ENCODE data around the gene MACC1. TPM values are rescaled to one million over a fixed set of nuclear protein-coding genes. Genes with fewer than 3 reads are reported as not detected.

The MACC1 gene
- total RNA-seq, 4 donors from 2014 or later, result 0.21 to 2.4 (median 1.2) TPM

DNA sequence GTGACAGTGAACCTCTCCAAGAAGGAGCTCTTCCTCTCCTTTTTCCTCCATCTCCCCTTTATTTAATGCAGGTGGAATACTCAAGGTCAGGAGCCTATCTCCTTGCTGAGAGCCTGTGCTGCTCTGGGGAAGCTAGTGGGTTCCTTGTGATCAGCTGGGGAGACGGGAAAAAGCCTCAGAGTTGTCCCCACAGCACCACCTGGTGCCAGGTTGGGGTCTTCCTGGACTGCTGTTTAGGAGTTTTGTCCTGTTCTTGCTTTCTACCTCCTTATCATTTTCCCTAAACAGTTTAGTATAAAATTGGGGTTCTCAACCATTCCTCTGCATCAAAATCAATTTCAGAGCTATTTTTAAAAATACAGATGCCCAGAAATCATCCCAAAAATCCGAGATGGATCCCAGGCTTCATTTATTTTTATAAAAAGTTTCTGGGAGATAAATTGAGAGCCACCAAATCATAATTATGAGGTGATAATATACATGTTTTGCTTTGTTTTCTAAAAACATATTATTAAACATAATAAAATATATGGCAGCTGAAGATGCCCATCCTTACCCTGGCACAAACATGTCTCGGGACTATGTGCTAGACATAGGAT, 44.3 kb downstream of the MACC1 start:
- no peaks in the 10 kb centered on the region for H3K9me3 ChIP-seq
- no peaks in the 10 kb centered on the region for H3K36me3 ChIP-seq
- H3K4me1 ChIP-seq, result no peaks in the 10 kb centered on the region
- H3K27me3 ChIP-seq, result no peaks in the 10 kb centered on the region
- H3K4me3 ChIP-seq, result no peak overlapping the region
- no peak overlapping the region for H3K27ac ChIP-seq
- TF ChIP-seq EP300 (IDR thresholded peaks at IDR 0.05) (no peak), CTCF (IDR thresholded peaks at IDR 0.05) (peak in 4 of 5 experiments; percentile 19 to 44 (median 32)), POLR2A (IDR thresholded peaks at IDR 0.05) (no peak)
- WGBS, 2 donors, result 52 to 57% methylated on average over 3 of the region's 3 CpGs
- DNase-seq (ENCODE audit: low spot score in 2 of 2), result peak; percentile 27 to 60

- Histone ChIP-seq H3K36me3 (no peaks in the 10 kb centered on the region), H3K9me3 (no peaks in the 10 kb centered on the region), H3K4me3 (no peak overlapping the region), H3K27me3 (no peaks in the 10 kb centered on the region), H3K27ac (no peak overlapping the region), H3K4me1 (peaks cover 0 to 3% (median 0%) of the 10 kb centered on the region in 4 donors)
- 41 to 49% methylated on average over 2 of the region's 2 CpGs for WGBS, 2 donors
- no peak for DNase-seq (ENCODE audit: low spot score in 2 of 2)
- no peak for TF ChIP-seq EP300 (IDR thresholded peaks at IDR 0.05)
- TF ChIP-seq POLR2A (IDR thresholded peaks at IDR 0.05), result no peak
- no peak for TF ChIP-seq CTCF (IDR thresholded peaks at IDR 0.05)
Measured at GRCh38 chr7:20170633-20171032, 46.6 kb downstream of the MACC1 start.

GRCh38 chr7:20165146-20165510, 52.1 kb downstream of the MACC1 start:
- DNase-seq (ENCODE audit: low spot score in 2 of 2), result no peak
- H3K36me3 ChIP-seq, result no peaks in the 10 kb centered on the region
- no peak for TF ChIP-seq EP300 (IDR thresholded peaks at IDR 0.05)
- TF ChIP-seq CTCF (IDR thresholded peaks at IDR 0.05), result no peak
- no peak for TF ChIP-seq POLR2A (IDR thresholded peaks at IDR 0.05)
- 76 to 85% methylated on average over 1 of the region's 1 CpG for WGBS, 2 donors
- H3K4me1 ChIP-seq, result peaks cover 0 to 18% (median 0%) of the 10 kb centered on the region in 4 donors
- H3K27ac ChIP-seq, result peak overlapping the region in 2 of 4 donors; percentile 68 to 82
- no peak overlapping the region for H3K4me3 ChIP-seq
- no peaks in the 10 kb centered on the region for H3K27me3 ChIP-seq
- no peaks in the 10 kb centered on the region for H3K9me3 ChIP-seq

GRCh38 chr7:20164425-20165145, 52.6 kb downstream of the MACC1 start:
- 62 to 64% methylated on average over 6 of the region's 6 CpGs for WGBS, 2 donors
- peak overlapping the region in 2 of 4 donors; percentile 68 to 82 for H3K27ac ChIP-seq

More at GRCh38 chr7:20164425-20165145, 52.6 kb downstream of the MACC1 start:
- DNase-seq (ENCODE audit: low spot score in 2 of 2), result peak in 1 of 2 donors; percentile 42
- Histone ChIP-seq H3K4me1 (peaks cover 0 to 18% (median 0%) of the 10 kb centered on the region in 4 donors), H3K9me3 (no peaks in the 10 kb centered on the region), H3K36me3 (no peaks in the 10 kb centered on the region), H3K27me3 (no peaks in the 10 kb centered on the region), H3K4me3 (no peak overlapping the region)
- peak in 1 of 2 donors; percentile 65 for TF ChIP-seq EP300 (IDR thresholded peaks at IDR 0.05)
- TF ChIP-seq CTCF (IDR thresholded peaks at IDR 0.05), result no peak

All from tibial nerve (tissue), 4 donors.